Parathyroid adenoma (tissue), 2 donors: ENCODE results near the gene YEATS4.

Source experiments
- H2AFZ ChIP-seq: fragments of 300-600 bp; sonication (generic); one replicate; pipeline ENCODE4 v1.7.0; 2017; ENCODE audit warnings: antibody characterized with exemption, mild to moderate bottlenecking
- H3K27ac ChIP-seq: fragments of 300-600 bp; sonication (generic); one replicate; pipeline ENCODE4 v1.7.0; 2017
- H3K27me3 ChIP-seq: fragments of 300-600 bp; sonication (generic); one replicate; pipeline ENCODE4 v1.7.0; 2017; ENCODE audit warnings: low read length; ENCODE audit not compliant: control insufficient read depth, insufficient read depth
- H3K36me3 ChIP-seq: fragments of 300-600 bp; sonication (generic); one replicate; pipeline ENCODE4 v1.7.0; 2017; ENCODE audit warnings: low read length; ENCODE audit not compliant: control insufficient read depth, insufficient read depth
- H3K4me1 ChIP-seq: fragments of 300-600 bp; sonication (generic); one replicate; pipeline ENCODE4 v1.7.0; 2017; ENCODE audit warnings: control low read depth
- H3K4me2 ChIP-seq: fragments of 300-600 bp; sonication (generic); one replicate; pipeline ENCODE4 v1.7.0; 2017; ENCODE audit warnings: low read length
- H3K4me3 ChIP-seq: fragments of 300-600 bp; sonication (generic); one replicate; pipeline ENCODE4 v1.7.0; 2017; ENCODE audit warnings: low read depth, low read length
- H3K79me2 ChIP-seq: fragments of 300-600 bp; sonication (generic); one replicate; pipeline ENCODE4 v1.7.0; 2017; ENCODE audit warnings: control low read depth
- H3K9ac ChIP-seq: fragments of 300-600 bp; sonication (generic); one replicate; pipeline ENCODE4 v1.7.0; 2017; ENCODE audit warnings: mild to moderate bottlenecking
- H3K9me3 ChIP-seq: fragments of 300-600 bp; sonication (generic); one replicate; pipeline ENCODE4 v1.7.0; 2017; ENCODE audit warnings: low read length; ENCODE audit not compliant: control insufficient read depth
- CTCF ChIP-seq: fragments of 300-600 bp; sonication (generic); IDR thresholded peaks from one replicate; pipeline ENCODE4 v1.7.0; 2017; ENCODE audit warnings: antibody characterized with exemption, mild to moderate bottlenecking
- donor health status: primary hyperparathyroidism.

Gene YEATS4

GRCh38 chr12:69438539-69438938 is 79.0 kb downstream of the YEATS4 start:
- Histone ChIP-seq H2AFZ (no peak overlapping the region), H3K9ac (no peak overlapping the region), H3K36me3 (no peaks in the 10 kb centered on the region), H3K9me3 (no peaks in the 10 kb centered on the region), H3K27me3 (no peaks in the 10 kb centered on the region), H3K27ac (no peak overlapping the region), H3K4me2 (no peak overlapping the region), H3K4me3 (no peak overlapping the region), H3K4me1 (peaks cover 4% of the 10 kb centered on the region), H3K79me2 (no peaks in the 10 kb centered on the region)
- TF ChIP-seq CTCF: no peak

GRCh38 chr12:69440016-69440415 is 80.5 kb downstream of the YEATS4 start:
- Histone ChIP-seq H3K27ac (no peak overlapping the region), H3K4me1 (peaks cover 4% of the 10 kb centered on the region), H3K4me2 (no peak overlapping the region), H3K9ac (no peak overlapping the region), H2AFZ (no peak overlapping the region), H3K36me3 (no peaks in the 10 kb centered on the region), H3K9me3 (no peaks in the 10 kb centered on the region), H3K27me3 (no peaks in the 10 kb centered on the region), H3K4me3 (no peak overlapping the region), H3K79me2 (no peaks in the 10 kb centered on the region)
- no peak for TF ChIP-seq CTCF
